Central memory CD4-positive, alpha-beta T cell (primary cell): ENCODE measurements around the gene PPP2R5B.
A peak's percentile ranks its signal among the peaks of the same experiment; 100 is the strongest.
"Not testable (repeated sequence)": the region's sequence is repeated elsewhere in the genome, so short reads cannot be mapped to it uniquely, and the experiment has no call there.

Experiments used
- DNase-seq: peaks from one replicate; pipeline ENCODE4 v3.0.0; 2022

PPP2R5B gene

GRCh38 chr11:64931290-64931689, 6.8 kb downstream of the PPP2R5B start:
- DNase-seq: no peak

- DNase-seq: no peak
Observed at GRCh38 chr11:64932324-64932723, 7.8 kb downstream of the PPP2R5B start.

GRCh38 chr11:64933213-64933934, 8.9 kb downstream of the PPP2R5B start:
- no peak for DNase-seq

- DNase-seq: no peak
Observed at GRCh38 chr11:64933935-64934681, 9.6 kb downstream of the PPP2R5B start.

GRCh38 chr11:64934682-64935358, 10.3 kb downstream of the PPP2R5B start:
- no peak for DNase-seq

- DNase-seq: no peak
Observed at GRCh38 chr11:64935359-64936081, 11.0 kb downstream of the PPP2R5B start, which contains the start of gene GPHA2. Gene GPHA2, minus strand, starts transcription at chr11:64935893. Its CDS starts 433 bp downstream, at chr11:64935460.

GRCh38 chr11:64936539-64936938, 12.1 kb downstream of the PPP2R5B start:
- no peak for DNase-seq

GRCh38 chr11:64947208-64947814, 22.8 kb downstream of the PPP2R5B start:
- no peak for DNase-seq

GRCh38 chr11:64951529-64951928, 27.0 kb downstream of the PPP2R5B start:
- DNase-seq: no peak

- no peak for DNase-seq
Observed at GRCh38 chr11:64954201-64954600, 29.7 kb downstream of the PPP2R5B start.

- DNase-seq: no peak
Observed at GRCh38 chr11:64959498-64959897, 35.0 kb downstream of the PPP2R5B start.

- DNase-seq: no peak
Observed at GRCh38 chr11:64960719-64961118, 36.2 kb downstream of the PPP2R5B start.

- no peak for DNase-seq
Observed at GRCh38 chr11:64963072-64963631, 38.7 kb downstream of the PPP2R5B start.

GRCh38 chr11:64967375-64967774, 42.9 kb downstream of the PPP2R5B start:
- DNase-seq: no peak

GRCh38 chr11:64969209-64969608, 44.7 kb downstream of the PPP2R5B start:
- DNase-seq: no peak

- no peak for DNase-seq
Observed at GRCh38 chr11:64970731-64971151, 46.3 kb downstream of the PPP2R5B start.

GRCh38 chr11:64971421-64972233, 47.1 kb downstream of the PPP2R5B start, which contains the start of gene MAJIN:
Gene MAJIN, minus strand, starts transcription at chr11:64972108. Its CDS starts 12,703 bp downstream, at chr11:64959405.
- DNase-seq: peak; percentile 89

- DNase-seq: no peak
Observed at GRCh38 chr11:64974124-64974523, 49.6 kb downstream of the PPP2R5B start.

- DNase-seq: no peak
Observed at GRCh38 chr11:64976651-64977050, 52.2 kb downstream of the PPP2R5B start.

GRCh38 chr11:64983339-64983738, 58.9 kb downstream of the PPP2R5B start:
- not testable (repeated sequence) for DNase-seq
